HG03135 (cell line): Measurements from ENCODE around the gene PXDN.
"Not testable (repeated sequence)": the region's sequence is repeated elsewhere in the genome, so short reads cannot be mapped to it uniquely, and the experiment has no call there.

Experiments used
- ATAC-seq: cut with Tn5 transposase; IDR thresholded peaks from one replicate; pipeline ENCODE4 v1.9.1; 2021; ENCODE audit warnings: mild to moderate bottlenecking, moderate library complexity; ENCODE audit not compliant: unreplicated experiment

Gene PXDN

GRCh38 chr2:1634681-1635341, 109.5 kb downstream of the PXDN start:
- no peak for ATAC-seq

- no peak for ATAC-seq
Measured at GRCh38 chr2:1633936-1634587, 110.3 kb downstream of the PXDN start.

GRCh38 chr2:1633092-1633671, 111.1 kb downstream of the PXDN start:
- no peak for ATAC-seq

GRCh38 chr2:1632510-1632909, 111.8 kb downstream of the PXDN start:
- no peak for ATAC-seq

- ATAC-seq: no peak
Measured at GRCh38 chr2:1632002-1632348, 112.3 kb downstream of the PXDN start.

GRCh38 chr2:1631292-1632001, 112.9 kb downstream of the PXDN start:
- ATAC-seq: no peak

- no peak for ATAC-seq
Measured at GRCh38 chr2:1628893-1629292, 115.4 kb downstream of the PXDN start.

GRCh38 chr2:1627628-1628381, 116.5 kb downstream of the PXDN start:
- no peak for ATAC-seq

- ATAC-seq: no peak
Measured at GRCh38 chr2:1626271-1626681, 118.0 kb downstream of the PXDN start.

GRCh38 chr2:1625281-1626001, 118.9 kb downstream of the PXDN start:
- ATAC-seq: no peak

GRCh38 chr2:1623906-1624445, 120.3 kb downstream of the PXDN start:
- ATAC-seq: no peak

GRCh38 chr2:1622521-1623200, 121.7 kb downstream of the PXDN start:
- ATAC-seq: no peak

GRCh38 chr2:1621976-1622375, 122.3 kb downstream of the PXDN start:
- not testable (repeated sequence) for ATAC-seq

- ATAC-seq: no peak
Measured at GRCh38 chr2:1621501-1621900, 122.8 kb downstream of the PXDN start.

GRCh38 chr2:1621041-1621440, 123.3 kb downstream of the PXDN start:
- ATAC-seq: no peak

- no peak for ATAC-seq
Measured at GRCh38 chr2:1620081-1620480, 124.2 kb downstream of the PXDN start.

GRCh38 chr2:1619556-1619955, 124.8 kb downstream of the PXDN start:
- ATAC-seq: no peak

- no peak for ATAC-seq
Measured at GRCh38 chr2:1618974-1619373, 125.3 kb downstream of the PXDN start.

GRCh38 chr2:1618191-1618961, 125.9 kb downstream of the PXDN start:
- ATAC-seq: no peak
